MM.1S (cell line): ENCODE data around the gene DNAAF5.
"Not testable (repeated sequence)": the region's sequence is repeated elsewhere in the genome, so short reads cannot be mapped to it uniquely, and the experiment has no call there.

Source experiments
- DNase-seq: peaks from one replicate; pipeline ENCODE4 v3.0.0-alpha.2; 2015
- H2AFZ ChIP-seq: fragments of 300-600 bp; sonication (generic); 2 replicates; pipeline ENCODE4 v1.6.0; 2016; ENCODE audit warnings: antibody characterized with exemption, low read length
- H3F3A ChIP-seq: fragments of 300-600 bp; sonication (generic); 2 replicates; pipeline ENCODE4 v1.6.1; 2016; ENCODE audit warnings: mild to moderate bottlenecking, antibody characterized with exemption, low read length, moderate library complexity, mixed read lengths; ENCODE audit not compliant: insufficient read depth
- H3K27ac ChIP-seq: fragments of 300-600 bp; sonication (generic); 2 replicates; pipeline ENCODE4 v1.5.1; 2016; ENCODE audit warnings: mild to moderate bottlenecking, low read length
- H3K27me3 ChIP-seq: fragments of 300-600 bp; sonication (generic); replicated peaks from 2 replicates; pipeline ENCODE4 v1.6.0; 2016; ENCODE audit warnings: low read length; ENCODE audit not compliant: insufficient read depth
- H3K36me3 ChIP-seq: fragments of 300-600 bp; sonication (generic); replicated peaks from 2 replicates; pipeline ENCODE4 v1.6.1; 2016; ENCODE audit warnings: mild to moderate bottlenecking, low read length, mixed read lengths; ENCODE audit not compliant: insufficient read depth
- H3K4me1 ChIP-seq: fragments of 300-600 bp; sonication (generic); 2 replicates; pipeline ENCODE4 v1.6.1; 2016; ENCODE audit warnings: low read length, mixed read lengths
- H3K4me2 ChIP-seq: fragments of 300-600 bp; sonication (generic); 2 replicates; pipeline ENCODE4 v1.6.0; 2016; ENCODE audit warnings: low read depth, low read length
- H3K4me3 ChIP-seq: fragments of 300-600 bp; sonication (generic); 2 replicates; pipeline ENCODE4 v1.5.1; 2016; ENCODE audit warnings: low read length, mixed read lengths
- H3K79me2 ChIP-seq: fragments of 300-600 bp; sonication (generic); 2 replicates; pipeline ENCODE4 v1.6.1; 2016; ENCODE audit warnings: mixed run types, low read length, mixed read lengths
- H3K9ac ChIP-seq: fragments of 300-600 bp; sonication (generic); 2 replicates; pipeline ENCODE4 v1.6.1; 2016; ENCODE audit warnings: low read length, mixed read lengths
- H3K9me2 ChIP-seq: fragments of 300-600 bp; sonication (generic); replicated peaks from 2 replicates; pipeline ENCODE4 v1.6.1; 2016; ENCODE audit warnings: mild to moderate bottlenecking, low read length, mixed read lengths; ENCODE audit not compliant: insufficient read depth
- H3K9me3 ChIP-seq: fragments of 300-600 bp; sonication (generic); replicated peaks from 2 replicates; pipeline ENCODE4 v1.6.1; 2016; ENCODE audit warnings: mild to moderate bottlenecking, low read length, mixed read lengths; ENCODE audit not compliant: insufficient read depth
- H4K20me1 ChIP-seq: fragments of 300-600 bp; sonication (generic); 2 replicates; pipeline ENCODE4 v1.6.1; 2016; ENCODE audit warnings: mild to moderate bottlenecking, low read length, moderate library complexity, mixed read lengths; ENCODE audit not compliant: insufficient read depth
- EZH2 ChIP-seq: fragments of 300-600 bp; sonication (generic); optimal IDR thresholded peaks from 2 replicates; pipeline ENCODE3; 2017; ENCODE audit warnings: low read depth, mild to moderate bottlenecking, antibody characterized with exemption, low read length, mixed read lengths
- EZH2phosphoT487 ChIP-seq: fragments of 300-600 bp; sonication (generic); IDR thresholded peaks from 2 replicates; pipeline ENCODE4 v1.6.1; 2018; ENCODE audit warnings: antibody characterized with exemption, low read length
- TF ChIP-seq, protein P1 (sequence below): fragments of 300-600 bp; sonication (generic); IDR thresholded peaks from 2 replicates; pipeline ENCODE4 v1.5.1; 2016; ENCODE audit warnings: antibody characterized with exemption, low read length, mixed read lengths

DNAAF5 gene

DNA sequence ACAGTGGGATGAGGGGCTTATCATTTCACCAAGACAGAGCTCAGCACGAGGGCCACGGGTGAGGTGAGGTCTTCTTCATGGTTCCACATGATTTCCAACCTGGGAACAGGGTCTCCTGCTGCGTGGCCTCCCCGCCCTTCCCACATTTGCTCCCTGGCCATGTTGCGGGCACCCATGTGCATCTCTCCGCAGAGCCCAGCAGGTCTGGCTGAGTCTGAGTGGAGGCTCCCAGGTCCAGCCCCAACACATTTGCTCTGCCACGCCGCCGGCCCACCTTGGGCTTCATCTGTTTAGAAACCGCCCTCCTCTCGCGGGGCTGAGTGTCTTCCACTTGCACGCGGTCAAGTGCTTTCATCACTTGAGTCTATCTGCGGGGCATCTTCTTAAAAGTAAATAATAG lies 15.4 kb downstream of the DNAAF5 start:
- Histone ChIP-seq H4K20me1 (no peaks in the 10 kb centered on the region), H3K27me3 (no peaks in the 10 kb centered on the region), H3K4me2 (no peak overlapping the region), H3K9me3 (no peaks in the 10 kb centered on the region), H3K9me2 (no peaks in the 10 kb centered on the region), H3K36me3 (peaks cover 10% of the 10 kb centered on the region; the same call in 1 of the 2 replicates), H3K4me3 (no peak overlapping the region), H3F3A (no peaks in the 10 kb centered on the region), H3K79me2 (peaks cover 31% of the 10 kb centered on the region), H2AFZ (no peak overlapping the region), H3K27ac (no peak overlapping the region), H3K4me1 (no peaks in the 10 kb centered on the region), H3K9ac (no peak overlapping the region)
- no peak for DNase-seq
- no peak for TF ChIP-seq EZH2phosphoT487
- TF ChIP-seq, protein P1, sequence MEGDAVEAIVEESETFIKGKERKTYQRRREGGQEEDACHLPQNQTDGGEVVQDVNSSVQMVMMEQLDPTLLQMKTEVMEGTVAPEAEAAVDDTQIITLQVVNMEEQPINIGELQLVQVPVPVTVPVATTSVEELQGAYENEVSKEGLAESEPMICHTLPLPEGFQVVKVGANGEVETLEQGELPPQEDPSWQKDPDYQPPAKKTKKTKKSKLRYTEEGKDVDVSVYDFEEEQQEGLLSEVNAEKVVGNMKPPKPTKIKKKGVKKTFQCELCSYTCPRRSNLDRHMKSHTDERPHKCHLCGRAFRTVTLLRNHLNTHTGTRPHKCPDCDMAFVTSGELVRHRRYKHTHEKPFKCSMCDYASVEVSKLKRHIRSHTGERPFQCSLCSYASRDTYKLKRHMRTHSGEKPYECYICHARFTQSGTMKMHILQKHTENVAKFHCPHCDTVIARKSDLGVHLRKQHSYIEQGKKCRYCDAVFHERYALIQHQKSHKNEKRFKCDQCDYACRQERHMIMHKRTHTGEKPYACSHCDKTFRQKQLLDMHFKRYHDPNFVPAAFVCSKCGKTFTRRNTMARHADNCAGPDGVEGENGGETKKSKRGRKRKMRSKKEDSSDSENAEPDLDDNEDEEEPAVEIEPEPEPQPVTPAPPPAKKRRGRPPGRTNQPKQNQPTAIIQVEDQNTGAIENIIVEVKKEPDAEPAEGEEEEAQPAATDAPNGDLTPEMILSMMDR, result no peak
- no peak for TF ChIP-seq EZH2

DNA sequence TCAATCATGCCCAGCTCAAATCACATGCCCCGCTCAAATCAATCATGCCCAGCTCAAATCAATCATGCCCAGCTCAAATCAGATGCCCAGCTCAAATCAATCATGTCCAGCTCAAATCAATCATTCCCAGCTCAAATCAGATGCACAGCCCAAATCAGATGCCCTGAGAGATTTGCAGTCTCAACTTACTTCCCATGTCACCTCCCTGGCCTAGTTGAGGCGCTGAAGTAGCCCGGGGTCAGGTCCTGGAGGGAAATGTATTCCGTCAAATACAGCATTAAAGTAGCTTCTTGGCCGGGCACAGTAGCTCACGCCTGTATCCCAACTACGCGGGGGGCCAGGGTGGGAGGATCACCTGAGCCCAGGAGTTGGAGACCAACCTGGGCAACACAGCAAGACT lies 16.3 kb downstream of the DNAAF5 start:
- Histone ChIP-seq H3K27ac (no peak overlapping the region), H3K4me2 (no peak overlapping the region), H3K9me3 (no peaks in the 10 kb centered on the region), H3K36me3 (peaks cover 10% of the 10 kb centered on the region; the same call in 1 of the 2 replicates), H3K9me2 (no peaks in the 10 kb centered on the region), H3K79me2 (peaks cover 31% of the 10 kb centered on the region), H3F3A (no peaks in the 10 kb centered on the region), H3K4me3 (no peak overlapping the region), H2AFZ (no peak overlapping the region), H3K4me1 (no peaks in the 10 kb centered on the region), H3K9ac (no peak overlapping the region), H3K27me3 (no peaks in the 10 kb centered on the region), H4K20me1 (no peaks in the 10 kb centered on the region)
- no peak for DNase-seq
- no peak for TF ChIP-seq EZH2phosphoT487
- TF ChIP-seq EZH2, result no peak
- TF ChIP-seq, protein P1, result no peak

DNA sequence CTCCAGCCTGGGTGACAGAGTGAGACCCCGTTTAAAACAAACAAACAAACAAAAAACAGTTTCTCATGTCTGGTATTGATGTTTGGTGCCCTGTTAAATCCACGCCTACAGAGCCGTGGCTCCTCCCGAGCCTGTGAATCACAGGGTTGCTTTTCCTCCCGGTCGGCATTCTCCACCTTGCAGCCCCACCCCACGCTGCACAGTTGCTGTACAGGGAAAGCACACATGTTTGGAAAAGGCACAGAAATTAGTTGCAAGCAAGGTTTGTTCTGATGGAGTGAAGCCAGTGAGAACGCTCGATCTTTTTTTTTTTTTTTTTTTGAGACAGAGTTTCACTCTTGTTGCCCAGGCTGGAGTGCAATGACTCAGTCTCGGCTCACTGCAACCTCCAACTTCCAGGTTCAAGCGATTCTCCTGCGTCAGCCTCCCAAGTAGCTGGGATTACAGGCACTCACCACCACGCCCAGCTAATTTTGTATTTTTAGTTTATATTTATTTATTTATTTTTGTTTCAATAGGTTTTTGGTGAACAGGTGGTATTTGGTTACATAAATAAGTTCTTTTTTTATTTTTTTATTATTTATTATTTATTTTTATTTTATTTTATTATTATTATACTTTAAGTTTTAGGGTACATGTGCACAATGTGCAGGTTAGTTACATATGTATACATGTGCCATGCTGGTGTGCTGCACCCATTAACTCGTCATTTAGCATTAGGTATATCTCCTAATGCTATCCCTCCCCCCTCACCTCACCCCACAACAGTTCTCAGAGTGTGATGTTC lies 17.0 kb downstream of the DNAAF5 start:
- not testable (repeated sequence) for H4K20me1 ChIP-seq, H3K4me1 ChIP-seq, H3K9ac ChIP-seq, H2AFZ ChIP-seq, H3K27me3 ChIP-seq, H3K9me2 ChIP-seq, DNase-seq, H3K9me3 ChIP-seq, H3K27ac ChIP-seq, H3K4me3 ChIP-seq, H3K36me3 ChIP-seq, H3F3A ChIP-seq, H3K4me2 ChIP-seq
- peaks cover 28% of the 10 kb centered on the region for H3K79me2 ChIP-seq

DNA sequence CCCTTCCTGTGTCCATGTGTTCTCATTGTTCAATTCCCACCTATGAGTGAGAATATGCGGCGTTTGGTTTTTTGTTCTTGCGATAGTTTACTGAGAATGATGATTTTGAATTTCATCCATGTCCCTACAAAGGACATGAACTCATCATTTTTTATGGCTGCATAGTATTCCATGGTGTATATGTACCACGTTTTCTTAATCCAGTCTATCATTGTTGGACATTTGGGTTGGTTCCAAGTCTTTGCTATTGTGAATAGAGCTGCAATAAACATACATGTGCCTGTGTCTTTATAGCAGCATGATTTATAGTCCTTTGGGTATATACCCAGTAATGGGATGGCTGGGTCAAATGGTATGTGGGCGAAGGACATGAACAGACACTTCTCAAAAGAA lies 17.6 kb downstream of the DNAAF5 start:
- not testable (repeated sequence) for H3K4me1 ChIP-seq, H3K4me2 ChIP-seq, H2AFZ ChIP-seq, H3K9me2 ChIP-seq, H3K36me3 ChIP-seq, DNase-seq, H3K4me3 ChIP-seq, H3K9ac ChIP-seq, H3F3A ChIP-seq, H3K9me3 ChIP-seq, H3K27ac ChIP-seq, H4K20me1 ChIP-seq, H3K27me3 ChIP-seq
- peaks cover 27% of the 10 kb centered on the region for H3K79me2 ChIP-seq
